Heart left ventricle (tissue), 13 donors: Measurements from ENCODE around the gene HSCB.

ENCODE experiments used
- POLR2A ChIP-seq, 2 donors: fragments of 450-650 bp; IDR thresholded peaks; one replicate each; pipeline ENCODE4 v1.6.1; 2017; ENCODE audit warnings: antibody characterized with exemption in 2 of 2, mild to moderate bottlenecking in 2 of 2, moderate library complexity in 2 of 2
- TF ChIP-seq, protein P1 (sequence below), 12 donors: fragments of 200-600 bp; sonication (generic) in 4 of 12; IDR thresholded peaks; one replicate each; pipeline versions ENCODE4 v1.5.0 to v1.8.0; 2018 to 2022; ENCODE audit warnings: antibody characterized with exemption in 12 of 12, mild to moderate bottlenecking in 5 of 12
- donor health status: ischemic (EF 13 %, LVEDD 7.1; RV severe dilation, severe dysfunction).
- donor health status: DM: no; HTN: yes; CAD: no.
- donor health status: DM: no; HTN: no; CAD: no.
- donor health status: ischemic (EF 25% LVEDD 6.9; RV normal size, moderate dysfunction).
- donor health status: ischemic (EF 25% LVEDD 5.7; RV mildly dilated, moderate dysfunction).
- donor health status: ischemic (EF 35%, LVEDD 5.7; RV mildly dilated, moderate dysfunction).
- donor health status: nonischemic (EF 11% LVEDD 7.7; RV severe dilation, severe dysfunction).
- donor health status: DM: yes; HTN: yes; CAD: no.
- donor health status: PGD.
- donor health status: ischemic (EF 29% LVEDD 5.4; RV normal size, mild dysfunction).
- donor health status: nonischemic (EF 23%, LVEDD 6.1; RV moderate dilation, normal function).

- TF ChIP-seq, protein P1, sequence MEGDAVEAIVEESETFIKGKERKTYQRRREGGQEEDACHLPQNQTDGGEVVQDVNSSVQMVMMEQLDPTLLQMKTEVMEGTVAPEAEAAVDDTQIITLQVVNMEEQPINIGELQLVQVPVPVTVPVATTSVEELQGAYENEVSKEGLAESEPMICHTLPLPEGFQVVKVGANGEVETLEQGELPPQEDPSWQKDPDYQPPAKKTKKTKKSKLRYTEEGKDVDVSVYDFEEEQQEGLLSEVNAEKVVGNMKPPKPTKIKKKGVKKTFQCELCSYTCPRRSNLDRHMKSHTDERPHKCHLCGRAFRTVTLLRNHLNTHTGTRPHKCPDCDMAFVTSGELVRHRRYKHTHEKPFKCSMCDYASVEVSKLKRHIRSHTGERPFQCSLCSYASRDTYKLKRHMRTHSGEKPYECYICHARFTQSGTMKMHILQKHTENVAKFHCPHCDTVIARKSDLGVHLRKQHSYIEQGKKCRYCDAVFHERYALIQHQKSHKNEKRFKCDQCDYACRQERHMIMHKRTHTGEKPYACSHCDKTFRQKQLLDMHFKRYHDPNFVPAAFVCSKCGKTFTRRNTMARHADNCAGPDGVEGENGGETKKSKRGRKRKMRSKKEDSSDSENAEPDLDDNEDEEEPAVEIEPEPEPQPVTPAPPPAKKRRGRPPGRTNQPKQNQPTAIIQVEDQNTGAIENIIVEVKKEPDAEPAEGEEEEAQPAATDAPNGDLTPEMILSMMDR (IDR thresholded peaks at IDR 0.05): no peak
- TF ChIP-seq POLR2A (IDR thresholded peaks at IDR 0.05): no peak
Observed at GRCh38 chr22:28759861-28760560, 18.2 kb downstream of the HSCB start.
